GM19372 (cell line): ENCODE data around the gene TRMT1L.

Source experiments
- ATAC-seq: cut with Tn5 transposase; IDR thresholded peaks from one replicate; pipeline ENCODE4 v1.9.1; 2021; ENCODE audit warnings: mild to moderate bottlenecking, low read depth, moderate library complexity; ENCODE audit not compliant: unreplicated experiment

The TRMT1L gene

DNA sequence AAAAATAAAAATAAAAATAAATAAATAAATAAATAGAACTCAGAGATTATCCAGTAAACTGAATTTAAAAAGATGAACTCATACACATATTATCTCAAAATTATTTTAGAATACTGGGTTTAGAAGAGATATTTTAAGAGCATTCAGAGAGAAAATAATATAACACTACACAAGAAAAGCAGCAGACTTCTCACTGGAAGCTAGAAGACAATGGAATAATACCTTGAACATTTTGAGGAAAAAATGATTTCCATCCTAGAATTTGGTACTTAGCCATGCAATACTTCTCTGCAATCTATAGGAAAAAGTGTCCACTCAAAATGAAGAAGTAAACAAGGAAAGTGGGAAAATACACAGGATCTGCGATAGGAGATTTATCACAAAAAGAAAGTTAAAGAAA lies 24.2 kb downstream of the TRMT1L start:
- ATAC-seq: no peak

DNA sequence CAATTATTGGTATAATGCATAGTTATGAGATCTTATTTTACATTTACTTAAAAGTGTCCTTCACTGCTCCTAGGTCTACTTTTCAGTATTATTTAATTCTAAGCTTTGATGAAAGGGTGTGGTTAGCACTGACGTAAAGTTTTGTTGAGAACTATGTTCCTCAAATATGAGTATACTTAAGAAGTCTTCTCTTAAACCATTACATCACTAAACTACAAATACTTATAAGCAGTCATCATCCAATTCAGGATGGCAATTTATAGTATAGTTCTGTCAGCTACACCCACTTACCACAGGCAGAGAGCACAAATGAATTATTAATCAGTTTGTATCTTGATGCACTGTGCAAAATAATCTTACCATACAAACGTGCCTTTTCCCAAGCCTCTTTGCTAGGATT lies 27.0 kb downstream of the TRMT1L start:
- ATAC-seq: no peak

DNA sequence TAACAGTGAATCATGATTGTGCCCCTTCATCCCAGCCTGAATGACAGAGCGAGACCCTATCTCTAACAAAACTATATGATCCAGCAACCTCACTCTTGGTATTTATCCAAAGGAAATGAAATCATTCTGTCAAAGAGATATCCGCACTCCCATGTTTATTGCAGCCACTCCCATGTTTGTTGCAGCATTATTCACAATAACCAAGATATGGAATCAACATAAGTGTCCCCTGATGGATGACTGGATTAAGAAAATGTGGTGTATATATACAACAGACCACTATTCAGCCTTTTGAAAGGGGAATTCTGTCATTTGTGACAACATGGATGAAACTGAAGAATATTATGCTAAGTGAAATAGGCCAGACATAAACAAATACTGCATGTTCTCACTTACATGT lies 44.4 kb downstream of the TRMT1L start:
- no peak for ATAC-seq

DNA sequence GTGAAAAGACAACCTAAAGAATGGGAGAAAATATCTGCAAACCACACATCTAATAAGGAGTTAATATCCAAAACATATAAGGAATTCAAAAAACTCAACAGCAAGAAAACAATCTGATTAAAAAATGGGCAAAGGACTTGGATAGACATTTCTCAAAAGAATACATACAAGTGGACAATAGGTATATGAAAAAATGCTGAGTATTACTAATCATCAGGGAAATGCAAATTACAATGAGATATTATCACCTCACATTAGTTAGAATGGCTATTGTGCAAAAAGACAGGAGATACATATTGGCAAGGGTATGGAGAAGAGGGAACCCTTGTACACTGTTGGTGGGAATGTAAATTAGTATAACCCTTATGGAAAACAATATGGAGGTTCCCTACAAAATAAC lies 44.9 kb downstream of the TRMT1L start:
- ATAC-seq: no peak

DNA sequence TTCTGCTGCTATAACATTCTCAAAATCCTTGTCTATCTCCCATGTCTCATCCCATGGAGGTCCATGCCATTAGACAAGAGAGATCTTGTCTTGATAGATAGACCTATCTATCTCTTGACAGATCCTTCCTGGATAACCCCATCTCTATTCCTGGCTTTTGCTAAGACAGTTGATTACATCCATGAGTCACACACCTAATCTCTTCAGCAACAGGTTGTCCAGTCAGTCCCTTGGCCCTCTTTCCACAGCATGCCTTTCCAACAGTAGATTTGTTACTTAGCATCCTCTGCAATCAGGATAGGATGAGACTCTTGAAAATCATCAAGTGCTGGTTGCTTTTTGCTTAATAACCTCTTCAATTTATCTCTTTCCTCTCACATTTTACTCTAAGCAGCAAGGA lies 46.6 kb downstream of the TRMT1L start:
- ATAC-seq: no peak

DNA sequence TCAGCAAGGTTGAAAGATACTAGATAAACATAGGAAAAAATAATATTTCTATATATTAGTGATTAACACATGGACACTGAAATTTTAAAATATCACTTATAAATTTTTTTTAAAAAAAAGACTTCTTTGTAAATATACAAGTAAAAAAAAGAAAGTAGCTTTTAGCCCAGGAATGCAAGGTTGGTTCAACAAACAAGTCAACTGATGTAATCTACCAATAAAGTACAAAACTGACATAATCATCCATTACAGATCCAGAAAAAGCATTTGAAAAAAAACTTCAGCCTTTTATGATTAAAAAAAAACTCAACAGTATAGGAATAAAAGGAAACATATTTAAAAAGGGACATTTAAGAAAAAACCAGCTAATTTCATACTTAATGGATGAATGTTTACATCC lies 48.4 kb downstream of the TRMT1L start:
- no peak for ATAC-seq

- no peak for ATAC-seq
Measured at GRCh38 chr1:185105121-185105520, 51.6 kb downstream of the TRMT1L start.

- no peak for ATAC-seq
Measured at GRCh38 chr1:185104083-185104482, 52.7 kb downstream of the TRMT1L start.

- ATAC-seq: no peak
Measured at GRCh38 chr1:185096531-185096930, 60.2 kb downstream of the TRMT1L start.

GRCh38 chr1:185094761-185095160 lies 62.0 kb downstream of the TRMT1L start:
- ATAC-seq: no peak

DNA sequence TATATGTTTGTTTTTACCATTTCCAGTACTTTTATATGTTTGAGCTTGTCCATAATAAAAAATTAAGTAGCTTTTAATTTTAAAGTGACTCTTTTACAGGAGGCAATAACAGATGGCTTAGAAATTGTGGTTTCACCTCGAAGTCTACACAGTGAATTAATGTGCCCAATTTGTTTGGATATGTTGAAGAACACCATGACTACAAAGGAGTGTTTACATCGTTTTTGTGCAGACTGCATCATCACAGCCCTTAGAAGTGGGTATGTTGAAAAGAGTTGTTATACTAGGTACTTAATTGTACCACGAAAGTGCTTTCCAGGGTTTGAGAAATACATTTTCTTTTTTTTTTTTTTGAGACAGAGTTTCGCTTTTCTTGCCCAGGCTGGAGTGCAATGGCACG lies 65.3 kb downstream of the TRMT1L start:
- no peak for ATAC-seq

DNA sequence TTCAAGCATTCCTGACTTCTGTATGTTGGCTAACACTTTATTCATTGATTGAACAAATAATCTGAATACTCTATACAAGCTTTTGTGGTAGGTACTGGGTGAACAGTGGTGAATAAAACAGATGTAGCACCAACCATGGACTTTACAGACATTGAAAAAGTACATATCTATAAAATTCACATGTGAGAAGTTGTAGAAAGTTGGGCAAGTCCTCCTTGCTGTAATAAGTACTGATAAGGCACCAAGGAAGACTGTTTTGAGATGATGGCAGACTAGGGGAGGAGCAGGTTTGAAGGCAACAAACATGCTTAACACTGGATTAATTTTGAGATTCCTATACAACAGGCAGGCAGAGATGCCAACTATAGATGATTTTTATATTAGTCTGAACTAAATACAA lies 69.0 kb downstream of the TRMT1L start:
- no peak for ATAC-seq

GRCh38 chr1:185087101-185087500 lies 69.7 kb downstream of the TRMT1L start:
- no peak for ATAC-seq

DNA sequence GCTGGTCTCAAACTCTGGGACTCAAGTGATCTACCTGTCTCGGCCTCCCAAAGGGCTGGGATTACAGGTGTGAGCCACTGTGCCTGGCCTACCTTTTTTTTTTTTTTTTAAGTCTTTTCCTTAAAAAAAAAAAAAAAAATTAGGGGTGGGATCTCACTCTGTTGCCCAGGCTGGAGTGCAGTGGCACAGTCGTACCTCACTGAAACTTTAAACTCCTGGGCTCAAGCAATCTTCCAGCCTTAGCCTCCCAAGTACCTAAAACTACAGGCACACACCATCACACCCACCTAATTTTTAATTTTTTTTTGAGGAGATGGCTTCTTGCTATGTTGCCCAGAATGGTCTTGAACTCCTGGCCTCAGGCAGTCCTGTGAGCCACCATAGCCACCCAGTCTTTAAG lies 72.9 kb downstream of the TRMT1L start:
- no peak for ATAC-seq

DNA sequence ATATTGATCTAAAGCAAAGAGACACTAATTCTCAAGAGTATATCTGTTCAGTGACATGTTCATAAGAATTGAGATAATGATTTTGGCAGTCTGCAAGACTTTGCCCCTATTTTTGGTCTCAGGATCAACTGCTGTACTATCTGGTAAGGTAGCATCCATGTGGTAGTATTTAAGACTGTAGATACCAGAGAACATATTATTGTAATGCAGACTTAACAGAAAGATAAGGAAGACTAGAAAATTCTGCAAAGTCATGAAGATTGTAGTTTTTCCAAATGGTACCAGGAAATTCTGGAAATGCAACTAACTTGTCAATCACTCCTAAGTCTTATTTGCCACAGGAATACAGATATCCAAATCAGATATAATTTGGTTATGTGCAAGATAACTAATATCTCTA lies 76.3 kb downstream of the TRMT1L start:
- ATAC-seq: no peak

DNA sequence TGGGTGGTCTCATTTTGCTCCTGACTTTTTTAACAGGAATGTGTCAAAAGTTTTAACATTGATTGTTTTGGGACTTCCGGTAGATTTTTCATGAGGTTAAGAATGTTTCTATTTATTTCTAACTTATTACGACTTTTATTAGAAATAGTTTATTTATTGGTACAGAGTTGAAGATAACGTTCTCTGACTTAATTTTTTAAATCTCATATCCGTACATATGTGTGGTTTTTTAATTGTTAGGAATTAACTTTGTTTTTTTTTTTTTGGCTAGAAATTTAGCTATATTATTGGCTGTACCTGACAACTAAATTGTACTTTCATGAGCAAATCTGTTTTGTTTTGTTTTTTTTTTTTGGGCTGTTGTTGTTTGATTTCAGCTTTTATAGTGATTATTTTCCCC lies 79.4 kb downstream of the TRMT1L start:
- ATAC-seq: no peak

GRCh38 chr1:185075476-185075875 lies 81.3 kb downstream of the TRMT1L start:
- no peak for ATAC-seq

GRCh38 chr1:185074307-185074706 lies 82.4 kb downstream of the TRMT1L start:
- ATAC-seq: no peak

- no peak for ATAC-seq
Measured at GRCh38 chr1:185073725-185074124, 83.0 kb downstream of the TRMT1L start.

GRCh38 chr1:185070051-185070450 lies 86.7 kb downstream of the TRMT1L start:
- no peak for ATAC-seq

DNA sequence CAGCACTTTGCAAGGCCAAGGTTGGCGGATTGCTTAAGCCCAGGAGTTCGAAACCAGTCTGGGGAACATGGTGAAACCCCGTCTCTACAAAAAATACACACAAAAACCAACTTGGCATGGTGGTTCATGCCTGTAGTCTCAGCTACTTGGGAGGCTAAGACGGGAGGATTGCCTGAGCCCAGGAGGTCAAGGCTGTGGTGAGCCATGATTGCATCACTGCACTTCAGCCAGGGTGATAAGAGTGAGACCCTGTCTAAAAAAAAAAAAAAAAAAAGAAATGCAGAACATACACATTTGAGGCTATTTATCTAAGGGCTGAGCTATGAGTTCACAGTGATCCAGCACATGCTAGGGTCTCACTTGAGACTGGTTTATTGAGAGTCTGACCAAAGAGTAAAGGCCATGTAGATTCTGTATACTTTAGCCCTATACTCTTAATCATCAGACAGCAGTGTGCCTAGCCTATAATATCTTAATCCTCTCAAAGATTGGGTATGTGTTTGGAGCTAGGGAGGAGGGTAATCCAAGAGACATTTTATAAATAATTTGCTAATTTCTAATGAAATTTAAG lies 87.5 kb downstream of the TRMT1L start:
- ATAC-seq: no peak

DNA sequence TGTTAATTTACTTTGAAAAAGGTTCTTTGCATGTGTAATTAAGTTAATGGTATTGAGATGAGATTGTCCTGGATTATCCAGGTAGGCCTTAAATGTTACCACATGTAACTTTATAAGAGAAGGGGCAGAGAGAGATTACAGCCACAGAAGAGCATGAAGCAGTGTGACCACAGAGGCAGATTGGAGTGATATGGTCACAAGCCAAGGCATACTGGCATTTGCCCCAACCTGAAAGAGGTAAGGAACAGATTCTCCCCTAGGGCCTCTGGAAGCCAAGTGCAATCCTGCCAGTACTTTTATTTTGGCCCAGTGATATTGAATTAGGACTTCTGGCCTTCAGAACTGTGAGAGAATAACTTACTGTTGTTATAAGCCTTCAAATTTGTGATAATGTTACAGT lies 88.4 kb downstream of the TRMT1L start:
- ATAC-seq: no peak
